ENCODE results near the gene ENPEP.
"Not testable (repeated sequence)": the region's sequence is repeated elsewhere in the genome, so short reads cannot be mapped to it uniquely, and the experiment has no call there.

ENPEP gene

DNA sequence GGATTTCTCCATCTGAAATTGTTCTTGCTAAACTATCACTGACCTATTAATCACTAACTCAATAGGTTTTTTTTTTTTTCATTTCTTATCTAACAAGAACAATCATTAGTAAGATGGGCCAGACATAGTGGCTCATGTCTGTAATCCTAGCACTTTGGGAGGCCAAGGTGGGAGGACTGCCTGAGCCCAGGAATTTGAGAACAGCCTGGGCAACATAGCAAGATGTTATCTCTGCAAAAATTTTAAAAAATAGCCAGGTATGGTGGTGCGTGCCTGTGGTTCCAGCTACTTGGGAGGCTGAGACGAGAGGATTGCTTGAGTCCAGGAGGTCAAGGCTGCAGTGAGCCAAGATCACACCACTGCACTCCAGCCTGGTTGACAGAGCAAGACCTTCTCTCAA is 100.7 kb downstream of the ENPEP start:
- not testable (repeated sequence) for H3K9me3 ChIP-seq (ENCODE audit: control insufficient read depth, low read length); H3K9ac ChIP-seq (ENCODE audit: low read length); H3K4me3 ChIP-seq (ENCODE audit: low read length); DNase-seq (ENCODE audit: low read depth); H3K36me3 ChIP-seq (ENCODE audit: control insufficient read depth, insufficient read depth, low read length, severe bottlenecking); H3K4me1 ChIP-seq (ENCODE audit: control insufficient read depth, insufficient read depth, low read length); H3K27me3 ChIP-seq (replicated peaks; ENCODE audit: control insufficient read depth, insufficient read depth, low read length)

DNA sequence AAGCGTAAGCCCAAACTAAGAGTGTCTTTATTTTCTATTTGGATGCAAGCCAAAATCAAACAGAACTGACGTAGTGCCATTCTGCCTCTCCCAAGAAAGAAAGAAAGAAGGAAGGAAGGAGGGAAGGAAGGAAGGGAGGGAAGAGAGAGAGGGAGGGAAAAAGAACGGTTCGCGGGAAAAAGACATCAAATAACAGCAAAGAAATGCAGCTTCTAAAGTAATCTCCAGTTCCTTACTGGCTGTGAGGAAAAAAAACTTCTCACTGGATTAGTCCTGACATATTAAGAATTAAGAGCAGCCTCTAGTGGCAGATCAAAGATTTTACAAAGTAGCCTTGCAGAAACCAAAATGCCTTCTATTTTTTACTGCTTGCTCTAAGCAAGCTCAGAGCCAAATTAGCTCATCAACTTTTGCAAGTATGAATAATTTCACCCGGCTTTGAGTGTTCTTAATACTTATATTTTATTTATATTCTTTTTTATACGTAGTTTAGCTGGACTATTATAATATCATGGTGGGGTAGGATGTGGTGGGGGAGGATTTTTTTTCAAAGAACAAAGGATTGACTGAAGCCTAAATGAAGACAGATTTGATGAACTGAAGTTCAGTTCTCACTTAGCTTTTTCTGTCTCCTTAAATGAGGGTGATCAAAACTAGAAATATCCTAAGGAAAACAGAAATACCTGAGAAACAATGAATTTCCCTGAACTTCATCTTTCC is 110.3 kb downstream of the ENPEP start:
- Histone ChIP-seq H3K9me3 (ENCODE audit: control insufficient read depth, low read length) (no peaks in the 10 kb centered on the region), H3K4me1 (ENCODE audit: control insufficient read depth, insufficient read depth, low read length) (no peaks in the 10 kb centered on the region), H3K36me3 (ENCODE audit: control insufficient read depth, insufficient read depth, low read length, severe bottlenecking) (no peaks in the 10 kb centered on the region), H3K27me3 (replicated peaks; ENCODE audit: control insufficient read depth, insufficient read depth, low read length) (no peaks in the 10 kb centered on the region), H3K4me3 (ENCODE audit: low read length) (peak overlapping the region; percentile 60), H3K9ac (ENCODE audit: low read length) (no peak overlapping the region)
- DNase-seq (ENCODE audit: low read depth) = peak; percentile 68

DNA sequence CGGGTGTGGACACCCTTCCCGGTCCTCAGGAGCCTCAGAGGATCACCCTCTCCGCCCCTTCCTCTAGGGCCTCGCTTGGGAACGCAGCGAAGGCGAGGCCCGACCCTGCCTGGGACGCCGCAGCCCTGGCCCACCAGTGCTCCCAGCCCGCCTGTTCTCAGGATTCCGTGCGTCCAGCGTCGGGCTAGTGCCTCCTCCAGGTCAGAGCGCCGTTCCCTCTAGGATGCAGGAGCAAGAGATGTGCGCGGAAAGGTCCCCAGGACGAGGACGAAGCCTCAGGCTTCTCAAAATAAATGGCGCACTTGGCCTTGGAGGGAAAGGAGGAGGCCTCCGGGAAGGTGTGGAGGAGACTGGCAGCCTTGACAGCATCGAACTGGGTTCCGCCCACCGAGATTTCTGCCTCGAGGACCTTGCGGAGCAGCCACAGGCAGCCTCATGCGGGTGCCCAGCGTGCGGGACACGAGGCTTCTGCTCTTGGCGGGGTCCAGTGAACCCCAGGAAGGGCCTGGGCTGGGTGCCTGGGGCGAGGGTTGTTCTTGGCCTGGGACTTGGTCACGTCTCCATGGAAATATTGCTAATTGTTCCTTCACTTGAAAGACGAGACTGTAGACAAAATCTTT is 111.8 kb downstream of the ENPEP start:
- Histone ChIP-seq H3K36me3 (ENCODE audit: control insufficient read depth, insufficient read depth, low read length, severe bottlenecking) (no peaks in the 10 kb centered on the region), H3K9ac (ENCODE audit: low read length) (no peak overlapping the region), H3K9me3 (ENCODE audit: control insufficient read depth, low read length) (no peaks in the 10 kb centered on the region), H3K4me3 (ENCODE audit: low read length) (no peak overlapping the region), H3K27me3 (replicated peaks; ENCODE audit: control insufficient read depth, insufficient read depth, low read length) (no peaks in the 10 kb centered on the region), H3K4me1 (ENCODE audit: control insufficient read depth, insufficient read depth, low read length) (no peaks in the 10 kb centered on the region)
- no peak for DNase-seq (ENCODE audit: low read depth)

DNA sequence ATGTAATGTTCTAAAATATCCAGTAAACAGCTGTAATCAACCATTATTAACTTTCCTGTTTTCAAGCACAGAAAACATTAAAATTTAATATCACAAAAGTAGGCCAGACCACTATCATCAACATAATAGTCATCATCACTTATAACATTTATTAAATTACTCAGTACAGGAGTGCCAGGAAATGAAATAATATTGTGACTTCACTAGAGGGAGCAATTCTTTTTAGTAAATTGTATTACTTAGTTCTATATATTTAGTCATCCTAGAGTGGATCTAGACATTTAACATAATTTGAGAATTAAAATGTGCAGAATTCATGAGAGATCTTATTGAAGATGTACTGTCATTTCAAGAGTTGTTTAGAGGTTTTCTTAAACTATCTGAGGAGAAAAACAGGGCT is 113.3 kb downstream of the ENPEP start:
- Histone ChIP-seq H3K4me1 (ENCODE audit: control insufficient read depth, insufficient read depth, low read length) (no peaks in the 10 kb centered on the region), H3K9ac (ENCODE audit: low read length) (no peak overlapping the region), H3K36me3 (ENCODE audit: control insufficient read depth, insufficient read depth, low read length, severe bottlenecking) (no peaks in the 10 kb centered on the region), H3K27me3 (replicated peaks; ENCODE audit: control insufficient read depth, insufficient read depth, low read length) (no peaks in the 10 kb centered on the region), H3K9me3 (ENCODE audit: control insufficient read depth, low read length) (no peaks in the 10 kb centered on the region), H3K4me3 (ENCODE audit: low read length) (no peak overlapping the region)
- peak; percentile 38 for DNase-seq (ENCODE audit: low read depth)

DNA sequence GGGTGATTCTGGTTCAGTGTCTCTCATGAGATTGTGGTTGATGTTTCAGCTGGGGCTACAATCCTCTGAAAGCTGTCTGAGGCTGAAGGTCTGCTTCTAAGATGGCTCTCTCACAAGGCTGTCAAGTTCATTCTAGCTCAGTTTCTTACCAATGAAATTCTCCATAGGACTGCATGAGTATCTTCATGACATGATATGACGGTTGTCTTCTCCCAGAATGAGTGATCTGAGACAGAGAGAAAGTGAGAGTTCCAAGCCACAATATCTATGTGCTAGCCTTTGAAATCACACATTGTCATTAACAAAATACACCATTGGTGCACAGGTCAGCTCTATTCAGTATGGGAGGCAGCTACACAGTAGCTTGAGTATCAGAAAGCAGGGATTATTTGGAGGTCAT is 119.6 kb downstream of the ENPEP start:
- DNase-seq (ENCODE audit: low read depth) = no peak
- no peak overlapping the region for H3K9ac ChIP-seq (ENCODE audit: low read length)
- no peaks in the 10 kb centered on the region for H3K36me3 ChIP-seq (ENCODE audit: control insufficient read depth, insufficient read depth, low read length, severe bottlenecking)
- H3K4me1 ChIP-seq (ENCODE audit: control insufficient read depth, insufficient read depth, low read length) = no peaks in the 10 kb centered on the region
- H3K4me3 ChIP-seq (ENCODE audit: low read length) = no peak overlapping the region
- H3K27me3 ChIP-seq (replicated peaks; ENCODE audit: control insufficient read depth, insufficient read depth, low read length) = no peaks in the 10 kb centered on the region
- peaks cover 18% of the 10 kb centered on the region for H3K9me3 ChIP-seq (ENCODE audit: control insufficient read depth, low read length)

DNA sequence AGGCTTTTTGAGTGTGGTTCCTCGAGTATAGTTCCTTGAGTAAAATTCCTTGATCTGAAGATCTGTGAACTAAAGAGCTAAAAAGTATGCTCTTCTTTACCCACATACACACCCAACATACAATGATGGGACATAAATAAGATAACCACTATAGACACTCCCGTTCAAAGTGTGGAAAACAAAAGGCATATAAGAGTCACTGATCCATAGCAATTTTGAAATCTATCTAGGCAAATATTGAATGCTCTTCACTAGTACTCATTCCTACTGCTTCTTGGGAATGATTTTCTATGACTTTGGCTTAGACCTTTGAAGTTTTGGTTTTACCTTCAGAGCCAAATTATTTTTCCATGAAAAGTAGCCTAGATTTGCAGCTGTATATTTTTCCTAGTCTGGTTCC is 120.5 kb downstream of the ENPEP start:
- Histone ChIP-seq H3K4me1 (ENCODE audit: control insufficient read depth, insufficient read depth, low read length) (no peaks in the 10 kb centered on the region), H3K27me3 (replicated peaks; ENCODE audit: control insufficient read depth, insufficient read depth, low read length) (no peaks in the 10 kb centered on the region), H3K4me3 (ENCODE audit: low read length) (no peak overlapping the region), H3K36me3 (ENCODE audit: control insufficient read depth, insufficient read depth, low read length, severe bottlenecking) (no peaks in the 10 kb centered on the region), H3K9me3 (ENCODE audit: control insufficient read depth, low read length) (peaks cover 18% of the 10 kb centered on the region), H3K9ac (ENCODE audit: low read length) (no peak overlapping the region)
- no peak for DNase-seq (ENCODE audit: low read depth)

DNA sequence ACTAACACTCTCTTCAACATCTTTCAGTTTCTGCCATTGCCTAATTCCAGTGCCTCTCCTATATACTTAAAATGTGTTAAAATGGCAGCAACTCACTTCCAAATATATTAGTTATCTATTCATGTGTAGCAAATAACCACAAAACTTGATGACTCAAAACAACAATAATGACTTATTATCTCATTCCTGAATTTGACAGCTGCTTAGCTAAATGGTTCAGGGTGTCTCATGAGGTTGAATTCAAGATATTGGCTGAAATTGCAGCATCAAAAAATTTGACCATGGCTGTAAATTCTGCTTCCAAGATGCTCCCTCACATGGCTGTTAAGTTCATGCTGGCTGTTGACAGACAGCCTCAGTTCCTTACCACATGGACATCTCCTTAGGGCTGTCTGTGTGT is 121.6 kb downstream of the ENPEP start:
- Histone ChIP-seq H3K36me3 (ENCODE audit: control insufficient read depth, insufficient read depth, low read length, severe bottlenecking) (no peaks in the 10 kb centered on the region), H3K27me3 (replicated peaks; ENCODE audit: control insufficient read depth, insufficient read depth, low read length) (no peaks in the 10 kb centered on the region), H3K4me3 (ENCODE audit: low read length) (no peak overlapping the region), H3K9ac (ENCODE audit: low read length) (no peak overlapping the region), H3K4me1 (ENCODE audit: control insufficient read depth, insufficient read depth, low read length) (no peaks in the 10 kb centered on the region), H3K9me3 (ENCODE audit: control insufficient read depth, low read length) (peaks cover 18% of the 10 kb centered on the region)
- DNase-seq (ENCODE audit: low read depth) = no peak

DNA sequence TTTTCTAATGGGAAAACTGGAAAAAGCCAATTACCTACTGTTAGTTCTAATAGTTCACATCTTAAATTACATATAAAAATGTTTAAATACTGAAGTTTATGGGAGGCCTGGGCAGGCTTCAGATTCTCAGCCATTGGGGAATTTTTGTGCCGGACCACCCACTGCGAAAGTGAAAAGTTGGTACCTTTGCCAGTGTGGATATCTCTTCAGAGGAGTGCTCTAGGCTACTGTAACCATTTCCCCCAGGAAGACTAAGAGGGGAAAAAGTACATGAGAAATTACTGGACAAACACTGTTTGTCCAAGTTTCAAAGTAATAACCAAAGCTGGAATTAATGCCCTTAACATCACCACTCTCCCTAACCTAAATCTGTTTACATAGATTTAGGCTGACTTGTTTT is 126.1 kb downstream of the ENPEP start:
- no peak overlapping the region for H3K9ac ChIP-seq (ENCODE audit: low read length)
- H3K9me3 ChIP-seq (ENCODE audit: control insufficient read depth, low read length) = peaks cover 9% of the 10 kb centered on the region
- no peaks in the 10 kb centered on the region for H3K4me1 ChIP-seq (ENCODE audit: control insufficient read depth, insufficient read depth, low read length)
- DNase-seq (ENCODE audit: low read depth) = no peak
- no peak overlapping the region for H3K4me3 ChIP-seq (ENCODE audit: low read length)
- no peaks in the 10 kb centered on the region for H3K27me3 ChIP-seq (replicated peaks; ENCODE audit: control insufficient read depth, insufficient read depth, low read length)
- no peaks in the 10 kb centered on the region for H3K36me3 ChIP-seq (ENCODE audit: control insufficient read depth, insufficient read depth, low read length, severe bottlenecking)

DNA sequence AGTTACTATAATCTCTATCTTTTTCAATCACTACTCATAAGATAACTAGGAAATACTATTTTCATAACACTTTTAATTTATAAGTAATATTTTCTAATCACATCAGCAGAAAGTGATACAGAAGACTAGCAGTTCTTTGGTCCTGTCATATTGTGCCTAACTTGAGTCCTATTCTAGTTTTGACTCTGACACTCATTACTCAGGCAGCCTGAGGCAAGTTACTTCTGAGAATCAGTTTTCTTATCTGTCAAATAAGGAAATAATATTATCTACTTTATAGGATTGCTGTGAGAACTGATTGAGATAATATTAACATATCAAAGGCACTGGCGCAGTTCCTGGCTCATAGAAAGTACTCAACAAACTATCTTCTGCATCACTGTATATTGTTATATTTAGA is 129.1 kb downstream of the ENPEP start:
- Histone ChIP-seq H3K4me1 (ENCODE audit: control insufficient read depth, insufficient read depth, low read length) (no peaks in the 10 kb centered on the region), H3K36me3 (ENCODE audit: control insufficient read depth, insufficient read depth, low read length, severe bottlenecking) (no peaks in the 10 kb centered on the region)

DNA sequence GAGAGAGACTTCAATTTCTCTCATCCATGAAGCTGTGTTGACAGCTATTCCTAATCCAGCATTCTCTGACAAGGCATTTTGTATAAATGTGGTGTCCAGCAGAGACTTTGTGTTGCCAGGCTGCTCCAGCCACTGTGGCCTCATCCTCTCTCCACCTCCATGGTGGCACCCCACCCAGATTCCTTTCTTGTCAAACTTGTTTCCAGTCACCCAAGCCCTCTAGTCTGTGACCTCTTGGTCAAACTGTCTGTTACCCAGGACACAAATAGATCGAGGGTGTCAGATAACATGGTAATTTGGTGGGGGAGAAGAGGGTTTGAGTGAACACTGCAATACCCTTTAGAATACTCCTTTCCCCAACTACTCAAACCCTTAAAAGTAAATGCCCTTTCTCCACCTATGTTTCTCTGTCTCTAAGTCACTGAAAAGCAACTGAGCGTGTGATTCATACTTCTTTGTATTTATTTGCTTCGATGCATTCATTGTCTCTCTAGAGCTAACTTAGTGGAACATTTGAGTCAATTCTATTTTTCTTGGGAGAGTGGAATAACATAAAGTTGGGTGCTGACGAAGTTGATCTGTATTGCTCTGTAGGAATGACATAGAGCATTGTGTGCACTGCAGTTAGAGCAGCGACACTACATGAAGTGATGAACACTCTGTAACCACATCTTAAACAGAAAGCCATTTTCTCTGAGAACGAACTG is 133.2 kb downstream of the ENPEP start:
- no peak for DNase-seq (ENCODE audit: low read depth)
- Histone ChIP-seq H3K9me3 (ENCODE audit: control insufficient read depth, low read length) (no peaks in the 10 kb centered on the region), H3K4me3 (ENCODE audit: low read length) (no peak overlapping the region), H3K9ac (ENCODE audit: low read length) (no peak overlapping the region), H3K27me3 (replicated peaks; ENCODE audit: control insufficient read depth, insufficient read depth, low read length) (peaks cover 31% of the 10 kb centered on the region), H3K4me1 (ENCODE audit: control insufficient read depth, insufficient read depth, low read length) (peaks cover 7% of the 10 kb centered on the region), H3K36me3 (ENCODE audit: control insufficient read depth, insufficient read depth, low read length, severe bottlenecking) (no peaks in the 10 kb centered on the region)

More for the DNA sequence above, 129.1 kb downstream of the ENPEP start:
- Histone ChIP-seq H3K4me3 (ENCODE audit: low read length) (no peak overlapping the region), H3K9ac (ENCODE audit: low read length) (no peak overlapping the region), H3K27me3 (replicated peaks; ENCODE audit: control insufficient read depth, insufficient read depth, low read length) (no peaks in the 10 kb centered on the region), H3K9me3 (ENCODE audit: control insufficient read depth, low read length) (no peaks in the 10 kb centered on the region)
- DNase-seq (ENCODE audit: low read depth) = no peak

DNA sequence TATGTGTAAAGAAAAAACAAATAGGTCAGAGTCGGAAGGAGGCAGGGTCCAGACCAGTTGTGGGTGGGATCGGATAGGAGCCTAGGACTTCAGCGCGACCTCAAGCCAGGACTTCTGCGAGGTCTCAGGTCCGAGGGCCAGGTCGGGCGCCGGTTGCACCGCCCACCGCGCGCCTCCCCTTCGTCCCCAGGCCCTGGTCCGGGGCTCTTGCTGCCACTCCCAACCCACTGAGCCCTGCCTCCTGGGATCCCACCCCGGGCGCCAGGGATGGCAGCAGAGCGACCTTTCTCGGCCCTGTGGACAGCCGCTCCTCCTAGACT is 134.6 kb downstream of the ENPEP start:
- no peaks in the 10 kb centered on the region for H3K9me3 ChIP-seq (ENCODE audit: control insufficient read depth, low read length)
- peaks cover 31% of the 10 kb centered on the region for H3K27me3 ChIP-seq (replicated peaks; ENCODE audit: control insufficient read depth, insufficient read depth, low read length)
- no peak overlapping the region for H3K4me3 ChIP-seq (ENCODE audit: low read length)
- H3K4me1 ChIP-seq (ENCODE audit: control insufficient read depth, insufficient read depth, low read length) = peaks cover 7% of the 10 kb centered on the region
- no peak for DNase-seq (ENCODE audit: low read depth)
- H3K9ac ChIP-seq (ENCODE audit: low read length) = no peak overlapping the region
- H3K36me3 ChIP-seq (ENCODE audit: control insufficient read depth, insufficient read depth, low read length, severe bottlenecking) = no peaks in the 10 kb centered on the region
